Neural progenitor cell (in vitro differentiated cells): ENCODE results near the gene KRR1. TPM values are rescaled to one million over a fixed set of nuclear protein-coding genes. Genes with fewer than 3 reads are reported as not detected.
"Not testable (repeated sequence)": the region's sequence is repeated elsewhere in the genome, so short reads cannot be mapped to it uniquely, and the experiment has no call there.

Experiments used
- DNase-seq: peaks from one replicate; pipeline ENCODE4 v3.0.0-alpha.2; 2016; ENCODE audit warnings: low spot score
- H2AFZ ChIP-seq: fragments of 200-600 bp; sonication (generic); replicated peaks from 2 replicates; pipeline ENCODE4 v1.6.1; 2016; ENCODE audit warnings: antibody characterized with exemption
- H3F3A ChIP-seq: fragments of 200-600 bp; sonication (generic); 2 replicates; pipeline ENCODE4 v1.6.1; 2016; ENCODE audit warnings: antibody characterized with exemption, low read depth
- H3K27ac ChIP-seq: fragments of 200-600 bp; sonication (generic); 2 replicates; pipeline ENCODE4 v1.5.1; 2016; ENCODE audit warnings: mild to moderate bottlenecking
- H3K27me3 ChIP-seq: fragments of 200-600 bp; sonication (generic); 2 replicates; pipeline ENCODE4 v1.6.1; 2016; ENCODE audit warnings: mild to moderate bottlenecking, moderate library complexity
- H3K36me3 ChIP-seq: fragments of 200-600 bp; sonication (generic); 2 replicates; pipeline ENCODE4 v1.5.1; 2016
- H3K4me1 ChIP-seq: fragments of 200-600 bp; sonication (generic); 2 replicates; pipeline ENCODE4 v1.6.1; 2016; ENCODE audit warnings: mixed run types
- H3K4me2 ChIP-seq: fragments of 200-600 bp; sonication (generic); 2 replicates; pipeline ENCODE4 v1.6.1; 2016
- H3K4me3 ChIP-seq: fragments of 200-600 bp; sonication (generic); 2 replicates; pipeline ENCODE4 v1.5.1; 2016
- H3K79me2 ChIP-seq: fragments of 200-600 bp; sonication (generic); 2 replicates; pipeline ENCODE4 v1.6.1; 2016; ENCODE audit warnings: low read depth
- H3K9ac ChIP-seq: fragments of 200-600 bp; sonication (generic); 2 replicates; pipeline ENCODE4 v1.6.1; 2016
- H3K9me3 ChIP-seq: fragments of 200-600 bp; sonication (generic); 2 replicates; pipeline ENCODE4 v1.5.1; 2016; ENCODE audit warnings: low read depth
- H4K20me1 ChIP-seq: fragments of 200-600 bp; sonication (generic); 2 replicates; pipeline ENCODE4 v1.6.1; 2016; ENCODE audit warnings: low read depth
- H3K27ac Mint-ChIP-seq: 3 replicates; pipeline ENCODE4 v1.8.0; 2021; ENCODE audit warnings: mixed read lengths
- H3K27me3 Mint-ChIP-seq: 2 replicates; pipeline ENCODE4 v1.8.0; 2022; ENCODE audit warnings: low read depth, mild to moderate bottlenecking, inconsistent platforms, moderate library complexity, mixed read lengths; ENCODE audit not compliant: insufficient read depth
- H3K36me3 Mint-ChIP-seq: 3 replicates; pipeline ENCODE4 v1.8.0; 2021; ENCODE audit warnings: mixed read lengths
- H3K4me1 Mint-ChIP-seq: 3 replicates; pipeline ENCODE4 v1.8.0; 2021; ENCODE audit warnings: mixed read lengths
- H3K4me3 Mint-ChIP-seq: 3 replicates; pipeline ENCODE4 v1.8.0; 2021; ENCODE audit warnings: mild to moderate bottlenecking, moderate library complexity, mixed read lengths
- H3K9me3 Mint-ChIP-seq: 3 replicates; pipeline ENCODE4 v1.8.0; 2020; ENCODE audit warnings: mixed read lengths
- EZH2 ChIP-seq: fragments of 200-600 bp; sonication (generic); IDR thresholded peaks from 2 replicates; pipeline ENCODE4 v1.6.1; 2017; ENCODE audit warnings: antibody characterized with exemption, mild to moderate bottlenecking, moderate library complexity
- EZH2phosphoT487 ChIP-seq: fragments of 200-600 bp; sonication (generic); IDR thresholded peaks from 2 replicates; pipeline ENCODE4 v1.6.1; 2017; ENCODE audit warnings: antibody characterized with exemption
- total RNA-seq: library from RNA; depleted of rRNA; stranded (reverse); fragments of >200 nt; gene quantifications from 2 replicates; pipeline ENCODE4 v1.2.3, GENCODE V29; 2015; ENCODE audit warnings: low replicate concordance
- TF ChIP-seq, protein P1 (sequence below): fragments of 200-600 bp; sonication (generic); IDR thresholded peaks from 2 replicates; pipeline ENCODE4 v1.5.1; 2017; ENCODE audit warnings: antibody characterized with exemption, mild to moderate bottlenecking

Gene KRR1
- total RNA-seq, 1 donor from 2014 or later, result 70.0 TPM

- Mint-ChIP-seq H3K27me3 (no peaks in the 10 kb centered on the region), H3K27ac (no peak overlapping the region), H3K36me3 (no peaks in the 10 kb centered on the region), H3K4me1 (peaks cover 6% of the 10 kb centered on the region), H3K4me3 (no peak overlapping the region), H3K9me3 (no peaks in the 10 kb centered on the region)
- no peaks in the 10 kb centered on the region for H3K4me1 ChIP-seq
- no peak overlapping the region for H3K27ac ChIP-seq
- no peaks in the 10 kb centered on the region for H3F3A ChIP-seq
- H2AFZ ChIP-seq, result no peak overlapping the region
- no peak overlapping the region for H3K4me2 ChIP-seq
- H3K27me3 ChIP-seq, result no peaks in the 10 kb centered on the region
- H3K4me3 ChIP-seq, result no peak overlapping the region
- no peaks in the 10 kb centered on the region for H3K36me3 ChIP-seq
- no peaks in the 10 kb centered on the region for H4K20me1 ChIP-seq
- TF ChIP-seq EZH2phosphoT487, result no peak
- TF ChIP-seq, protein P1, sequence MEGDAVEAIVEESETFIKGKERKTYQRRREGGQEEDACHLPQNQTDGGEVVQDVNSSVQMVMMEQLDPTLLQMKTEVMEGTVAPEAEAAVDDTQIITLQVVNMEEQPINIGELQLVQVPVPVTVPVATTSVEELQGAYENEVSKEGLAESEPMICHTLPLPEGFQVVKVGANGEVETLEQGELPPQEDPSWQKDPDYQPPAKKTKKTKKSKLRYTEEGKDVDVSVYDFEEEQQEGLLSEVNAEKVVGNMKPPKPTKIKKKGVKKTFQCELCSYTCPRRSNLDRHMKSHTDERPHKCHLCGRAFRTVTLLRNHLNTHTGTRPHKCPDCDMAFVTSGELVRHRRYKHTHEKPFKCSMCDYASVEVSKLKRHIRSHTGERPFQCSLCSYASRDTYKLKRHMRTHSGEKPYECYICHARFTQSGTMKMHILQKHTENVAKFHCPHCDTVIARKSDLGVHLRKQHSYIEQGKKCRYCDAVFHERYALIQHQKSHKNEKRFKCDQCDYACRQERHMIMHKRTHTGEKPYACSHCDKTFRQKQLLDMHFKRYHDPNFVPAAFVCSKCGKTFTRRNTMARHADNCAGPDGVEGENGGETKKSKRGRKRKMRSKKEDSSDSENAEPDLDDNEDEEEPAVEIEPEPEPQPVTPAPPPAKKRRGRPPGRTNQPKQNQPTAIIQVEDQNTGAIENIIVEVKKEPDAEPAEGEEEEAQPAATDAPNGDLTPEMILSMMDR, result no peak
- no peak for TF ChIP-seq EZH2
- no peaks in the 10 kb centered on the region for H3K79me2 ChIP-seq
- H3K9ac ChIP-seq, result no peak overlapping the region
- H3K9me3 ChIP-seq, result no peaks in the 10 kb centered on the region
- DNase-seq, result no peak
These were observed 16.9 kb upstream of the KRR1 start for GRCh38 chr12:75528272-75528671.

DNA sequence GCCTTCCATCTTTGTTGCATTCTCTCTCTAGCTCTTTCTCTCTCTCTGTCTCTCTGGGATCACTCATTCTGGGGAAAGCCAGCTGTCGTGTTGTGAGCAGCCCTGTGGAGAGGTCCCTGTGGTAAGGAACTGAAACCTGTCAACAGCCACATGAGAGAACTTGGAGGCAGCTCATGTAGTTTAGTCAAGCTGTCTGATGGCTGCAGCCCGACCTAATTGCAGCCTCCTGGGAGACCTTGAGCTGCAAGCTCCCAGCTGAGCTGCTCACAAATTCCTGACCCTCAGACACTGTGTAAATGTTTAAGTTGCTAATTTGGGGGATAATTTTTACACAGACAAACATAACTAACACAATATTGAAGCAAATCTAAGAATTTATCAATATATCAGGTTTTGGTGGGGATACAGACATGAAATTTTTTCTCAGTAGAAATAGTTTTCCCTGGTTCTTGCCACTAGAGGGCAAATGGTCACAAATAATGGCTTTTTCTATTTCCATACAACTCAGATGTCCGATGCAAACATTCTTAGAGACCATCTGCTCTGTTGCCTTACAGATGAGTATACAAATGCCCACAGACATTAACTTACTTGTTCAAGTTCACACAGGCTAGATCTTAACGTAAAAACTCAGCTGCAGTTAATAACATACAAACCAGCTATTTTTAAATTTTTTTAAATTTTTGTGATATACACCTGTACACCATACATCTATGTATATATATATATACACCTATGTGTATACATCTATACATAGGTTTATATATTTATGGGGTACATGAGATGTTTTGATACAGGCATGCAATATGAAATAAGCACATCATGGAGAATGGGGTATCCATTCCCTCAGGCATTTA lies 15.5 kb upstream of the KRR1 start:
- Histone ChIP-seq H3K36me3 (no peaks in the 10 kb centered on the region), H3K27ac (no peak overlapping the region), H3F3A (no peaks in the 10 kb centered on the region), H2AFZ (no peak overlapping the region), H3K27me3 (no peaks in the 10 kb centered on the region), H3K79me2 (no peaks in the 10 kb centered on the region), H3K4me2 (no peak overlapping the region), H3K4me1 (no peaks in the 10 kb centered on the region), H3K4me3 (no peak overlapping the region), H3K9me3 (no peaks in the 10 kb centered on the region), H3K9ac (no peak overlapping the region), H4K20me1 (no peaks in the 10 kb centered on the region)
- no peaks in the 10 kb centered on the region for H3K9me3 Mint-ChIP-seq
- no peak overlapping the region for H3K27ac Mint-ChIP-seq
- TF ChIP-seq, protein P1, result peak; percentile 83
- no peak for TF ChIP-seq EZH2phosphoT487
- H3K36me3 Mint-ChIP-seq, result no peaks in the 10 kb centered on the region
- H3K4me1 Mint-ChIP-seq, result peaks cover 6% of the 10 kb centered on the region
- no peak overlapping the region for H3K4me3 Mint-ChIP-seq
- peaks cover 2% of the 10 kb centered on the region for H3K27me3 Mint-ChIP-seq
- peak; percentile 55 for DNase-seq

GRCh38 chr12:75525263-75525662 lies 13.9 kb upstream of the KRR1 start:
- TF ChIP-seq EZH2phosphoT487, result no peak
- TF ChIP-seq, protein P1, result peak; percentile 11
- TF ChIP-seq EZH2, result no peak
- DNase-seq, result no peak
- Mint-ChIP-seq H3K9me3 (no peaks in the 10 kb centered on the region), H3K4me1 (peaks cover 6% of the 10 kb centered on the region), H3K4me3 (no peak overlapping the region), H3K36me3 (no peaks in the 10 kb centered on the region), H3K27ac (no peak overlapping the region), H3K27me3 (peaks cover 2% of the 10 kb centered on the region)
- Histone ChIP-seq H3K4me1 (no peaks in the 10 kb centered on the region), H3K4me2 (no peak overlapping the region), H2AFZ (no peak overlapping the region), H3K36me3 (no peaks in the 10 kb centered on the region), H3K79me2 (no peaks in the 10 kb centered on the region), H3K27me3 (no peaks in the 10 kb centered on the region), H3F3A (no peaks in the 10 kb centered on the region), H3K9ac (no peak overlapping the region), H3K9me3 (no peaks in the 10 kb centered on the region), H4K20me1 (no peaks in the 10 kb centered on the region), H3K27ac (no peak overlapping the region), H3K4me3 (no peak overlapping the region)

GRCh38 chr12:75522124-75522523 lies 10.7 kb upstream of the KRR1 start:
- not testable (repeated sequence) for H3K27me3 Mint-ChIP-seq, H3K36me3 Mint-ChIP-seq, H3K27ac ChIP-seq, H3K4me1 ChIP-seq, H3K27ac Mint-ChIP-seq, H3K9me3 ChIP-seq, H3K27me3 ChIP-seq, H3K4me3 Mint-ChIP-seq, H3K4me2 ChIP-seq, DNase-seq, H3K79me2 ChIP-seq, H3K4me1 Mint-ChIP-seq, H3K4me3 ChIP-seq, H3K9me3 Mint-ChIP-seq, H3K9ac ChIP-seq, H2AFZ ChIP-seq, H4K20me1 ChIP-seq, H3K36me3 ChIP-seq, H3F3A ChIP-seq

DNA sequence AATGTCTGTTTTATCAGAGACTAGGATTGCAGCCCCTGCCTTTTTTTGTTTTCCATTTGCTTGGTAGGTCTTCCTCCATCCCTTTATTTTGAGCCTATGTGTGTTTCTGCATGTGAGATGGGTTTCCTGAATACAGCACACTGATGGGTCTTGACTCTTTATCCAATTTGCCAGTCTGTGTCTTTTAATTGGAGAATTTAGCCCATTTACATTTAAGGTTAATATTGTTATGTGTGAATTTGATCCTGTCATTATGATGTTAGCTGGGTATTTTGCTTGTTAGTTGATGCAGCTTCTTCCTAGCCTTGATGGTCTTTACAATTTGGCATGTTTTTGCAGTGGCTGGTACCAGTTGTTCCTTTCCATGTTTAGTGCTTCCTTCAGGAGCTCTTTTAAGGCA lies 9.8 kb upstream of the KRR1 start:
- not testable (repeated sequence) for H3K4me2 ChIP-seq, H3K36me3 ChIP-seq, H3K4me3 ChIP-seq, H3K4me1 ChIP-seq, DNase-seq, H3K27ac ChIP-seq, H3K4me1 Mint-ChIP-seq, H3K79me2 ChIP-seq, H3K9me3 Mint-ChIP-seq, H3K9ac ChIP-seq, H3K27me3 ChIP-seq, H3K27ac Mint-ChIP-seq, H3K4me3 Mint-ChIP-seq, H3K36me3 Mint-ChIP-seq, H2AFZ ChIP-seq, H4K20me1 ChIP-seq, H3K9me3 ChIP-seq, H3F3A ChIP-seq, H3K27me3 Mint-ChIP-seq
